Endothelial cell of umbilical vein (primary cell): ENCODE results near the gene KCNJ12. TPM values are rescaled to one million over a fixed set of nuclear protein-coding genes. Genes with fewer than 3 reads are reported as not detected.

Source experiments
- BruUV-seq: library from RNA; stranded (reverse); fragments of 400-500 nt; replicated peaks from 2 replicates; lab custom pipeline; 2021; lab: Mats Ljungman, UMichigan
- CTCF ChIA-PET: fragments of 300-600, 350-600 bp; sonication (Branson Sonifier 250); formaldehyde crosslinking; loops from one replicate; lab custom pipeline; 2021; ENCODE audit warnings: antibody characterized with exemption, inconsistent platforms; lab: Charles Lee
- POLR2A ChIA-PET: fragments of 300-600, 350-600 bp; sonication (Branson Sonifier 250); formaldehyde crosslinking; loops from one replicate; lab custom pipeline; 2021; ENCODE audit warnings: antibody characterized with exemption, inconsistent platforms; lab: Charles Lee
- DNase-seq: peaks from one replicate; pipeline ENCODE4 v3.0.0-alpha.2; 2011; ENCODE audit warnings: low read depth, low spot score
- FAIRE-seq: peaks from 2 replicates; lab custom pipeline; 2011; peaks lifted over from hg19 to GRCh38; lab: Jason Lieb, UNC
- H2AFZ ChIP-seq: 2 replicates; pipeline ENCODE4 v1.6.0; 2012; ENCODE audit warnings: low read depth, low read length, control low read depth, inconsistent platforms
- H3K27ac ChIP-seq: 2 replicates; pipeline ENCODE4 v1.5.1; 2011; ENCODE audit warnings: low read depth, mild to moderate bottlenecking, control low read depth, low read length, moderate library complexity; ENCODE audit not compliant: insufficient read depth
- H3K27me3 ChIP-seq, 2 experiments: 2 replicates each; pipeline versions ENCODE4 v1.6.0 to v1.6.1; 2011; ENCODE audit warnings: low read length in 2 of 2, mixed read lengths in 1 of 2; ENCODE audit not compliant: control insufficient read depth in 2 of 2, insufficient read depth in 2 of 2
- H3K36me3 ChIP-seq, 2 experiments: 2 replicates in 1 of 2; 3 replicates in 1 of 2; pipeline ENCODE4 v1.5.1; 2011; ENCODE audit warnings: low read length in 2 of 2, mild to moderate bottlenecking in 1 of 2, moderate library complexity in 1 of 2; ENCODE audit not compliant: control insufficient read depth in 2 of 2, insufficient read depth in 2 of 2; ENCODE audit errors: extremely low read depth in 1 of 2
- H3K4me1 ChIP-seq: 3 replicates; pipeline ENCODE4 v1.5.1; 2011; ENCODE audit warnings: mild to moderate bottlenecking, low read length; ENCODE audit not compliant: control insufficient read depth, insufficient read depth; ENCODE audit errors: extremely low read depth
- H3K4me2 ChIP-seq: 2 replicates; pipeline ENCODE4 v1.6.1; 2011; ENCODE audit warnings: low read length, control low read depth, mixed read lengths; ENCODE audit not compliant: insufficient read depth
- H3K4me3 ChIP-seq, 3 experiments: fragments of 200-600 bp in 1 of 3; sonication (generic), shearing (Covaris generic) in 1 of 3; replicated peaks in 1 of 3; 2 replicates each; pipeline ENCODE4 v1.5.1; 2011 to 2016; ENCODE audit warnings: control low read depth in 3 of 3, low read length in 3 of 3, mild to moderate bottlenecking in 2 of 3, inconsistent platforms in 1 of 3, low read depth in 1 of 3, moderate library complexity in 1 of 3; ENCODE audit not compliant: insufficient read depth in 1 of 3
- H3K79me2 ChIP-seq: 2 replicates; pipeline ENCODE4 v1.6.0; 2012; ENCODE audit warnings: low read length, inconsistent platforms; ENCODE audit not compliant: control insufficient read depth, insufficient read depth
- H3K9ac ChIP-seq: replicated peaks from 2 replicates; pipeline ENCODE3; 2011; ENCODE audit warnings: low read length, control low read depth; ENCODE audit not compliant: insufficient read depth; ENCODE audit errors: extremely low read depth
- H3K9me1 ChIP-seq: replicated peaks from 3 replicates; pipeline ENCODE4 v1.6.0; 2011; ENCODE audit warnings: mild to moderate bottlenecking, low read length; ENCODE audit not compliant: control insufficient read depth, insufficient read depth; ENCODE audit errors: extremely low read depth
- H3K9me3 ChIP-seq: replicated peaks from 2 replicates; pipeline ENCODE4 v1.5.1; 2012; ENCODE audit warnings: low read length, inconsistent platforms; ENCODE audit not compliant: control insufficient read depth, insufficient read depth
- H4K20me1 ChIP-seq: replicated peaks from 2 replicates; pipeline ENCODE3; 2011; ENCODE audit warnings: mild to moderate bottlenecking, low read length; ENCODE audit not compliant: control insufficient read depth, insufficient read depth; ENCODE audit errors: extremely low read depth
- EZH2 ChIP-seq: IDR thresholded peaks from 2 replicates; pipeline ENCODE4 v1.6.1; 2012; ENCODE audit warnings: borderline replicate concordance, low read depth, mild to moderate bottlenecking, moderate library complexity, low read length, inconsistent platforms; ENCODE audit not compliant: severe bottlenecking
- FOS ChIP-seq: IDR thresholded peaks from 2 replicates; pipeline ENCODE4 v1.6.1; 2011; ENCODE audit warnings: mild to moderate bottlenecking, low read length, moderate library complexity, borderline replicate concordance; ENCODE audit not compliant: insufficient read depth
- GATA2 ChIP-seq: IDR thresholded peaks from 2 replicates; pipeline ENCODE4 v1.7.0; 2011; ENCODE audit warnings: low read depth, mild to moderate bottlenecking, moderate library complexity, mixed read lengths, low read length; ENCODE audit not compliant: insufficient read length, insufficient read depth
- JUN ChIP-seq: IDR thresholded peaks from 2 replicates; pipeline ENCODE4 v1.6.1; 2011; ENCODE audit warnings: borderline replicate concordance, low read depth; ENCODE audit not compliant: insufficient read length, insufficient read depth
- MYC ChIP-seq: IDR thresholded peaks from one replicate; pipeline ENCODE4 v1.6.1; 2011; ENCODE audit warnings: mild to moderate bottlenecking, low read depth, low read length
- POLR2A ChIP-seq: IDR thresholded peaks from 2 replicates; pipeline ENCODE4 v1.6.1; 2012; ENCODE audit warnings: low read depth, mild to moderate bottlenecking, control low read depth, low read length
- POLR2AphosphoS5 ChIP-seq: IDR thresholded peaks from 2 replicates; pipeline ENCODE4 v1.6.1; 2012; ENCODE audit warnings: low read depth, mild to moderate bottlenecking, control low read depth, low read length, moderate library complexity; ENCODE audit not compliant: insufficient read depth
- dilution Hi-C: fragments of 300-500 bp; cut with MboI; formaldehyde crosslinking; loops from one replicate; pipeline ENCODE4 v1.15.0; 2019; ENCODE audit warnings: low sequenced_read_pairs; ENCODE audit not compliant: extremely low pct_ligation_motif_present
- intact Hi-C: fragments of 100-400 bp; cut with micrococcal nuclease; formaldehyde crosslinking; loops from one replicate; pipeline ENCODE4 v1.10.0; 2022
- polyA plus RNA-seq, 4 experiments: library from polyadenylated mRNA; depleted of rRNA in 3 of 4; stranded (reverse) in 3 of 4; unstranded in 1 of 4; fragments of >200 nt; gene quantifications; 2 replicates each; pipeline versions ENCODE4 v1.2.1 to v1.2.3, GENCODE V29; 2011 to 2012; ENCODE audit warnings: missing spikeins in 1 of 4
- total RNA-seq: library from RNA; stranded (reverse); gene quantifications from 2 replicates; pipeline ENCODE4 v1.2.3, GENCODE V29; 2021
- TF ChIP-seq, protein P1 (sequence below), 2 donors: IDR thresholded peaks; 1 replicate in 1 of 2; 2 replicates in 1 of 2; pipeline ENCODE4 v1.5.1; 2011; ENCODE audit warnings: low read length in 2 of 2, mild to moderate bottlenecking in 2 of 2, moderate library complexity in 2 of 2, control low read depth in 1 of 2, inconsistent platforms in 1 of 2, low read depth in 1 of 2; ENCODE audit not compliant: insufficient read depth in 1 of 2; ENCODE audit errors: extremely low read depth in 1 of 2
- TF ChIP-seq, protein P2 (sequence below): IDR thresholded peaks from 2 replicates; pipeline ENCODE4 v1.6.1; 2011; ENCODE audit not compliant: insufficient read depth, insufficient read length

Gene KCNJ12
- total and polyA plus RNA-seq, 2 donors (not counting 3 experiments of a cell fraction or from before 2014, with no cell fraction given): 0.19 to 0.44 TPM

DNA sequence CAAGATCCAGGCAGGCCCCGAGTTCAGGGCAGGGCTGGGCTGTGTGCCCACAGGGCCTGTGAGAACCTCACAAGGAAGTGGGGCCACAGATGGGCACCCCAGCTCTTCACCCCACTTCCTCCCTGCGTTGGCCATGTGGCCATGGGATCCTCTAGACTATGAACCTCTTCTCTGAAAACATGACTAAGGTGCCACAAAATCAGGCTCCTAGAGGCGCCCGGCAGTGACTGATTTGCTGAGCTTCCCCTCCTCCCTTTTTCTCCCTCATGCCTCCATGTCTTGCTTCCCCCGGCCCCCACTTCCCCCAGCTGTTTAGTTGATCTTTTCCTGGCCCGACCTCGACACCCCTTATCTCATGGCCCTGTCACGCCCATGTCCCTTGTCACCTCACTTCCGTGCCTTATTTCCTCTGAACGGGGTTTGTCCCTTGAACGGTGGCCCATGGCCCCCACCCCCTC, 87.1 kb downstream of the KCNJ12 start:
- Histone ChIP-seq H3K27ac (no peak overlapping the region), H3K4me3 (no peak overlapping the region), H3K79me2 (no peaks in the 10 kb centered on the region), H3K36me3 (no peaks in the 10 kb centered on the region), H3K4me1 (peaks cover 2% of the 10 kb centered on the region), H4K20me1 (no peaks in the 10 kb centered on the region), H3K9me1 (no peaks in the 10 kb centered on the region), H3K9ac (no peak overlapping the region), H3K9me3 (no peaks in the 10 kb centered on the region), H3K4me2 (no peak overlapping the region), H2AFZ (no peak overlapping the region), H3K27me3 (peaks cover 11% of the 10 kb centered on the region in 2 experiments)
- no peak for DNase-seq
- no peak for TF ChIP-seq POLR2AphosphoS5
- ChIA-PET POLR2A (no interaction called here), CTCF (interaction anchor here (1.4 kb wide), 1 partner anchor 49 kb away, joined by 6 read pairs; no protein-coding TSS in a partner anchor)
- FAIRE-seq: no peak
- intact Hi-C loops (no loop called here), dilution Hi-C loops (no loop called here)
- BruUV-seq: no TSS peak

DNA sequence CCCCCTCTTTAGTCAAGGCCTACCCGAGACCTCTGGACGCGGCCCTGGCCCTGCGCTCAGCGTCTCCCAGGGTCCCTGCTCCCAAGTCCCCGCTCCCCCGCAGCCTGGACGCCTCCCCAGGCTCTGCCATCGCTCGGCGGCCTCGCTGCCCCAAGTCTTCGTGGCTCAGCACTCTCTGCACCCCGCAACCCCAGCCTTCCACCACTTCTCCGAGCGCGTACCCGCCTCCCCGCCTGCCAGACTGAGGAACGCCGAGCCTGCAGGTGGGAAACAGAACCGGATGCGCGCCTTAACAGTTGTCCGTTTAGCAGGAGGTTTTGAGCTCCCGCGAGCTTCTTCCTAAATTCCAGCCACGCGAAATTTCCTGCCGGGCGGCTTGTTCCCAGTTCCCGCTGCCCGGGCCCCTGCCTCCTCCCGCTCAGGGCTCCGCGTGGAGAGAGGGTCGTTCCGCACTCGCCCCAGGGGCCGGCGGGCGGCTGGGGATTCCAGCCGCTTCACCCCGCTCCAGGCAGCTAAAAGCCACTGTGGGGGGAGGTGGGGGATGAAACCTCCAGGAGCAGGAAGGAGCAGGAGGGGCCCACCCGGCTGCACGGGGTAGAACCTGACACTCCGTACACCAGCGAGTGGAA, 87.7 kb downstream of the KCNJ12 start:
- POLR2A ChIA-PET: no interaction called here
- TF ChIP-seq JUN: no peak
- TF ChIP-seq, protein P1, sequence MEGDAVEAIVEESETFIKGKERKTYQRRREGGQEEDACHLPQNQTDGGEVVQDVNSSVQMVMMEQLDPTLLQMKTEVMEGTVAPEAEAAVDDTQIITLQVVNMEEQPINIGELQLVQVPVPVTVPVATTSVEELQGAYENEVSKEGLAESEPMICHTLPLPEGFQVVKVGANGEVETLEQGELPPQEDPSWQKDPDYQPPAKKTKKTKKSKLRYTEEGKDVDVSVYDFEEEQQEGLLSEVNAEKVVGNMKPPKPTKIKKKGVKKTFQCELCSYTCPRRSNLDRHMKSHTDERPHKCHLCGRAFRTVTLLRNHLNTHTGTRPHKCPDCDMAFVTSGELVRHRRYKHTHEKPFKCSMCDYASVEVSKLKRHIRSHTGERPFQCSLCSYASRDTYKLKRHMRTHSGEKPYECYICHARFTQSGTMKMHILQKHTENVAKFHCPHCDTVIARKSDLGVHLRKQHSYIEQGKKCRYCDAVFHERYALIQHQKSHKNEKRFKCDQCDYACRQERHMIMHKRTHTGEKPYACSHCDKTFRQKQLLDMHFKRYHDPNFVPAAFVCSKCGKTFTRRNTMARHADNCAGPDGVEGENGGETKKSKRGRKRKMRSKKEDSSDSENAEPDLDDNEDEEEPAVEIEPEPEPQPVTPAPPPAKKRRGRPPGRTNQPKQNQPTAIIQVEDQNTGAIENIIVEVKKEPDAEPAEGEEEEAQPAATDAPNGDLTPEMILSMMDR (IDR thresholded peaks at IDR 0.05; ENCODE audit: extremely low read depth in 1 of 2, insufficient read depth in 1 of 2, low read depth in 1 of 2, low read length in 2 of 2): no peak
- TF ChIP-seq, protein P2, sequence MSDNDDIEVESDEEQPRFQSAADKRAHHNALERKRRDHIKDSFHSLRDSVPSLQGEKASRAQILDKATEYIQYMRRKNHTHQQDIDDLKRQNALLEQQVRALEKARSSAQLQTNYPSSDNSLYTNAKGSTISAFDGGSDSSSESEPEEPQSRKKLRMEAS: no peak
- TF ChIP-seq FOS: no peak
- no peak for TF ChIP-seq POLR2AphosphoS5
- TF ChIP-seq POLR2A: no peak
- no peak for TF ChIP-seq EZH2
- TF ChIP-seq GATA2: no peak
- TF ChIP-seq MYC: no peak
- intact Hi-C loops (no loop called here), dilution Hi-C loops (no loop called here)
- H3K27ac ChIP-seq: no peak overlapping the region
- CTCF ChIA-PET: interaction anchor here (1.4 kb wide), 1 partner anchor 48 kb away, joined by 6 read pairs; no protein-coding TSS in a partner anchor
- BruUV-seq: no TSS peak
- H3K9me1 ChIP-seq: no peaks in the 10 kb centered on the region
- peaks cover 11% of the 10 kb centered on the region in 2 experiments for H3K27me3 ChIP-seq
- no peak overlapping the region for H3K4me3 ChIP-seq
- peaks cover 2% of the 10 kb centered on the region for H3K4me1 ChIP-seq
- DNase-seq (no peak), FAIRE-seq (no peak)
- no peaks in the 10 kb centered on the region for H3K9me3 ChIP-seq
- H3K79me2 ChIP-seq: no peaks in the 10 kb centered on the region
- H2AFZ ChIP-seq: no peak overlapping the region
- no peaks in the 10 kb centered on the region for H3K36me3 ChIP-seq
- no peak overlapping the region for H3K4me2 ChIP-seq
- no peaks in the 10 kb centered on the region for H4K20me1 ChIP-seq
- no peak overlapping the region for H3K9ac ChIP-seq
